Endodermal cell (in vitro differentiated cells): ENCODE measurements around the gene NDUFS1. TPM values are rescaled to one million over a fixed set of nuclear protein-coding genes. Genes with fewer than 3 reads are reported as not detected.
"Not testable (repeated sequence)": the region's sequence is repeated elsewhere in the genome, so short reads cannot be mapped to it uniquely, and the experiment has no call there.

Experiments
- DNase-seq: peaks from one replicate; pipeline ENCODE4 v3.0.0-alpha.2; 2017
- H3K27ac ChIP-seq: 2 replicates; pipeline ENCODE4 v1.5.1; 2013; ENCODE audit warnings: mild to moderate bottlenecking, low read depth, low read length, moderate library complexity
- H3K27me3 ChIP-seq: 2 replicates; pipeline ENCODE4 v1.6.1; 2013; ENCODE audit warnings: mild to moderate bottlenecking, low read length, moderate library complexity; ENCODE audit not compliant: insufficient read depth, control insufficient read depth, poor library complexity, severe bottlenecking
- H3K36me3 ChIP-seq: 2 replicates; pipeline ENCODE4 v1.7.0; 2013; ENCODE audit warnings: mild to moderate bottlenecking, low read length, moderate library complexity; ENCODE audit not compliant: control insufficient read depth, insufficient read depth
- H3K4me1 ChIP-seq: one replicate; pipeline ENCODE4 v1.7.0; 2013; ENCODE audit warnings: low read length; ENCODE audit not compliant: control insufficient read depth, insufficient read depth
- H3K4me3 ChIP-seq: 2 replicates; pipeline ENCODE4 v1.5.1; 2013; ENCODE audit warnings: mild to moderate bottlenecking, low read length, moderate library complexity
- H3K9ac ChIP-seq: 2 replicates; pipeline ENCODE4 v1.6.1; 2013; ENCODE audit warnings: mild to moderate bottlenecking, low read length, moderate library complexity; ENCODE audit not compliant: poor library complexity, severe bottlenecking; ENCODE audit errors: extremely low read depth
- H3K9me3 ChIP-seq: 2 replicates; pipeline ENCODE4 v1.6.1; 2013; ENCODE audit warnings: mild to moderate bottlenecking, low read length, moderate library complexity; ENCODE audit not compliant: control insufficient read depth
- H3K27ac Mint-ChIP-seq: 2 replicates; pipeline ENCODE4 v1.8.0; 2020; ENCODE audit warnings: mixed read lengths
- H3K27me3 Mint-ChIP-seq: 2 replicates; pipeline ENCODE4 v1.8.0; 2021; ENCODE audit warnings: mild to moderate bottlenecking, mixed read lengths; ENCODE audit not compliant: insufficient read depth
- H3K36me3 Mint-ChIP-seq: 2 replicates; pipeline ENCODE4 v1.8.0; 2020; ENCODE audit warnings: low read depth, mixed read lengths
- H3K4me1 Mint-ChIP-seq: 2 replicates; pipeline ENCODE4 v1.8.0; 2020; ENCODE audit warnings: mixed read lengths
- H3K4me3 Mint-ChIP-seq: 2 replicates; pipeline ENCODE4 v1.8.0; 2020; ENCODE audit warnings: mild to moderate bottlenecking, moderate library complexity, mixed read lengths
- H3K9me3 Mint-ChIP-seq: 2 replicates; pipeline ENCODE4 v1.8.0; 2020; ENCODE audit warnings: mild to moderate bottlenecking, mixed read lengths
- CTCF ChIP-seq: fragments of 200-600 bp; sonication (generic); conservative IDR thresholded peaks from 2 replicates; pipeline ENCODE4 v1.5.0; 2021; ENCODE audit warnings: antibody characterized with exemption, mild to moderate bottlenecking
- WGBS, 2 experiments: methylation state at CpG; one replicate each; pipeline versions ENCODE4 v1.1.5 to v1.1.7; 2013; ENCODE audit warnings: missing lambda C conversion rate in 2 of 2, mixed read lengths in 1 of 2; ENCODE audit not compliant: insufficient coverage in 1 of 2, insufficient read length in 1 of 2; 5-methylcytosine and 5-hydroxymethylcytosine counted together
- total RNA-seq, 2 donors: library from RNA; stranded (reverse); fragmentation: NEBNext Ultra II Directional in 1 of 2; extraction: Animal tissue kit (Norgen Biotek cat#: 25700) in 1 of 2; gene quantifications; 2 replicates in 1 of 2; 3 replicates in 1 of 2; pipeline ENCODE4 v1.2.1, GENCODE V29; 2021

The NDUFS1 gene
- total RNA-seq, 2 donors from 2014 or later = 88.3 to 91.5 TPM

- Mint-ChIP-seq H3K4me1 (peaks cover 13% of the 10 kb centered on the region), H3K27ac (peak overlapping the region; percentile 98), H3K9me3 (peaks cover 2% of the 10 kb centered on the region), H3K4me3 (peak overlapping the region; percentile 97), H3K27me3 (no peaks in the 10 kb centered on the region), H3K36me3 (peaks cover 50% of the 10 kb centered on the region)
- no peak for TF ChIP-seq CTCF
- H3K36me3 ChIP-seq = peaks cover 52% of the 10 kb centered on the region
- H3K9me3 ChIP-seq = peaks cover 12% of the 10 kb centered on the region
- peak overlapping the region; percentile 98 for H3K4me3 ChIP-seq
- 6 to 9% methylated on average over 13 to 30 of the region's 30 CpGs for WGBS, 2 experiments
- H3K9ac ChIP-seq = peak overlapping the region; percentile 83
- H3K4me1 ChIP-seq = peaks cover 6% of the 10 kb centered on the region
- H3K27ac ChIP-seq = peak overlapping the region; percentile 78
- no peak for DNase-seq
- no peaks in the 10 kb centered on the region for H3K27me3 ChIP-seq
Observed at GRCh38 chr2:206160125-206160806, 1.0 kb upstream of the NDUFS1 start.

GRCh38 chr2:206158563-206159345 is 490 bp downstream of the NDUFS1 start:
- peak overlapping the region; percentile 83 for H3K9ac ChIP-seq
- H3K9me3 ChIP-seq = peaks cover 12% of the 10 kb centered on the region
- TF ChIP-seq CTCF = no peak
- 0 to 1% methylated on average over 21 to 33 of the region's 33 CpGs for WGBS, 2 experiments
- peaks cover 43% of the 10 kb centered on the region for H3K36me3 ChIP-seq
- H3K27ac ChIP-seq = peak overlapping the region; percentile 91
- no peak for DNase-seq
- peak overlapping the region; percentile 97 for H3K4me3 Mint-ChIP-seq
- H3K27me3 ChIP-seq = no peaks in the 10 kb centered on the region
- no peaks in the 10 kb centered on the region for H3K9me3 Mint-ChIP-seq
- H3K27ac Mint-ChIP-seq = peak overlapping the region; percentile 98
- peak overlapping the region; percentile 98 for H3K4me3 ChIP-seq
- H3K4me1 ChIP-seq = peaks cover 6% of the 10 kb centered on the region
- H3K4me1 Mint-ChIP-seq = peaks cover 20% of the 10 kb centered on the region
- H3K36me3 Mint-ChIP-seq = peaks cover 44% of the 10 kb centered on the region
- H3K27me3 Mint-ChIP-seq = no peaks in the 10 kb centered on the region

- not testable (repeated sequence) for H3K27ac ChIP-seq, H3K9me3 Mint-ChIP-seq, H3K27me3 ChIP-seq, H3K27ac Mint-ChIP-seq, H3K27me3 Mint-ChIP-seq, H3K9ac ChIP-seq, H3K4me1 ChIP-seq, DNase-seq
- peaks cover 20% of the 10 kb centered on the region for H3K4me1 Mint-ChIP-seq
- Histone ChIP-seq H3K4me3 (peak overlapping the region; percentile 98), H3K36me3 (peaks cover 28% of the 10 kb centered on the region), H3K9me3 (peaks cover 12% of the 10 kb centered on the region)
- peak overlapping the region; percentile 26 for H3K4me3 Mint-ChIP-seq
- H3K36me3 Mint-ChIP-seq = peaks cover 30% of the 10 kb centered on the region
- 88 to 97% methylated on average over 8 to 11 of the region's 11 CpGs for WGBS, 2 experiments
Observed at GRCh38 chr2:206157014-206157413, 2.2 kb downstream of the NDUFS1 start.
